HG03196 (cell line): ENCODE data around the gene MAP3K2.

Source experiments
- ATAC-seq: cut with Tn5 transposase; IDR thresholded peaks from one replicate; pipeline ENCODE4 v1.9.1; 2021; ENCODE audit not compliant: unreplicated experiment

MAP3K2 gene

DNA sequence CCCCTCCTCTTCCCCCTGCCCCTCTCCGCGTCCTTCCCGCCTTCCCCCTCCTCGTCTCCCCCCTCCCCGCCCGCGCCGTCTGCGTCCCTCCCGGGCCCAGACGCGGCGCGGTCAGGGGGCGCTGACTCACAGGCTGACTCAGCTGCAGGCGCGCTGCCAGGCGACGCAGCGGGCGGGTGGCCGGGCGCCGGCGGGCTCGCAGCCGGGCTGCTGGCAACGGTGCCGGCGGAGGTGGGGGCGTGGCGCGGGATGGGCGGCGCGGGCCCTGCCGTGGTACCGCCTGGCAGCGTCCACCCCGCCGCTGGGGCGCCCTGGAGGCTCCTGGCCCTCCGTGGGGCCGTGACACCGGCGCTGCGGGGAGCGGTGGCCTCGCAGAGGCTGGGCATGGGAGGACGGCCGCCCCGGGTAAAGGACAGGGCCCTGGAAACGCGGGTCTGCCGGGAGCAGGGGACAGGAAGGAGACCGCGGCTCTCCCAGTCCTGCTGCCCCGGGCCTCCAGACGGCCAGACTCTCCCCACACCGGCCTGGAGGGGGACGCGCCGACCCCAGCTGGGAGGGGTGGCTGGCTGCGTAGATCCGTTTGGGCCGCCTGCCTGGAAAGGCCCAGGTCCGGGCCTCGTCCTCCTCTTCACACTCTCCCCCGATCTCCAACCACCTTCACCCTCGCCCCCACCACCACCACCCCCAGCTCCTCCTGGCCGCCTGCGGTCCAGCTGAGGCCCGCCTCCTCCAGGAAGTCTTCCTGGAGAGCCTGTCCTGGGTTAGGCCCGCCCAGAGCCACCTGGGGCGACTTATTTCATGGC lies 20.4 kb upstream of the MAP3K2 start:
- ATAC-seq = peak; percentile 84

DNA sequence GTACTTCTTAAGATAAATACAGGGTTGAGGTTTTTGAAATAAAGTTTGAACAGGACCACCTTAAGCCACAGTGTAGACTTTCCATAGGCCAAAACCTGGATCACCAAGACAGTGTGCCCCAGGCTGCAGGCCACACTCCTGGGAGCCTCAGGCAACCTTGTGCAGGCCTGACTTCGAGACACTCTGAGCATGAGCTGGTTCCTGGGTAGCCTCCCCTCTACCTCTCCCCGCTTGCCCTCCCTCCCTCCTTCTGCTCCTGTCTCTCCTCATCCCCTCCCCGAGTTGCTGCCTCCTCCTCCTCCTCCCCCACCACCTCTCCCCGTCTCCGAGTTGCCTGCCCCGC lies 19.9 kb upstream of the MAP3K2 start:
- ATAC-seq = peak; percentile 16

DNA sequence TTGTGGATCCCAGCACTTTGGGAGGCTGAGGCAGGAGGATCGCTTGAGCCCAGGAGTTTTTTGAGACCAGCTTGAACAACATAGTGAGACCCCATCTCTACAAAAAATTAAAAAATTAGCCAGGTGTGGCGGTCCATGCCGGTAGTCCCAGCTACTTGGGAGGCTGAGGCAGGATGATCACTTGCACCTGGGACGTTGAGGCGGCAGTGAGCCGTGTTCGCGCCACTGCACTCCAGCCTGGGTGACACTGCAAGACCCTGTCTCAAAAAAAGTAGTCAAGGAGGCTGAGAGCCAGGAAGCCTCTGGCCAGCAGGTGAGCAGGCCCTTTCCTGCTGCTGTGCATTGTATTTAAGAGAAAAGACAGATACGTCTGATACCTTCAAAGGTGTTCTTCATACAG lies 19.3 kb upstream of the MAP3K2 start:
- no peak for ATAC-seq

DNA sequence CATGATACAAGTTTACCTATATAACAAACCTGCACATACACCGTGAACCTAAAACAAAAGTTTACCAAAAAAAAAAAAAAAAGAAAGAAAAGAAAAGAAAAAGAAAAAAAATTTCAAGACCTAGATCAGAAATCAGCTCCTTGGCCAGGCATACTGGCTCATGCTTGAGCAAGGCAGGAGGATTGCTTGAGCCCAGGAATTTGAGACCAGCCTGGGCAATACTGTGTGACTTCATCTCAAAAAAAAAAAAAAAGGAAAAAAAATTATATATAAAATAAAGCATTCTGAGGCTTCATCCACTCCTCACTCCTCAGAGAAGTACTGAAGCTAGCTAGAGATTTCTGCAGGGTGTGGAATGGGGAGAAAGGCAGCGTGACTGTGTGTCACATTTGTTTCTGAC lies 18.7 kb upstream of the MAP3K2 start:
- ATAC-seq = no peak

DNA sequence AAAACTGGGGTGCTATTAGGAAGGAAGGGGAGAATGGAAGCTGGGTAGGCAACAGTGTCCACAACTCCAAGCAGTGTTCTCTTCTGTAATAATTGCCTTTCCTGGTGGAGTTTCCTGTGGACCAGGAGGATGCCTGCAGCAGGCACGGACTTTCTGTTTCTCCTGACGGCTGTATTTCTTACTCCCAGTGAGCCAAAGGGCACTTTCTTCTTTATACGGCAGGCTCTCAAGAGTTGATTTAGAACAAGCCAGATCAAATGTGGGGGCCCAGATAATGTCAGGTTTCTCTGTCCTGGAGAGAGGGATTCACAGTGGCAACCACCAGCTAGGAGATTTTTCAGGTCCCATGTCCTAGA lies 17.5 kb upstream of the MAP3K2 start:
- no peak for ATAC-seq

GRCh38 chr2:127404466-127405254 lies 16.9 kb upstream of the MAP3K2 start:
- no peak for ATAC-seq

DNA sequence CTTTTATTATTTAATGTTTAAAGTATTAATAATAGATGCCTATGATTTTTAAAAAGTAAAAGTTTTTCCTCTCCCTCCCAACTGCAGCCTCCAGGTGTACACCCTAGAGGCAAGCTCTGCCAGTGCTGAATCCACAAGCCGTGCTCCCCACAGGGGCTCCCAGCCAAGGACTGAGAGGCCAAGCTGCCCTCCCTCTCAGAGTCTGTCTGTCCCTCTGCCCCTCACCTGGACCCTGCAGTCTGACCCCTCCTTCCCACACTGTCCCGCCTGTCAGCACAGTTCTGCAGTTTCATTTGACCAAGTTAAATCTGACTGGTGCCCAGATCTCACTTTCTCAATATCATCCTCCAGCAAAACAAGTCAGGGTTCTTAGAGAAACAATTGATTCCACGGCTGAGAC lies 15.7 kb upstream of the MAP3K2 start:
- ATAC-seq = no peak

DNA sequence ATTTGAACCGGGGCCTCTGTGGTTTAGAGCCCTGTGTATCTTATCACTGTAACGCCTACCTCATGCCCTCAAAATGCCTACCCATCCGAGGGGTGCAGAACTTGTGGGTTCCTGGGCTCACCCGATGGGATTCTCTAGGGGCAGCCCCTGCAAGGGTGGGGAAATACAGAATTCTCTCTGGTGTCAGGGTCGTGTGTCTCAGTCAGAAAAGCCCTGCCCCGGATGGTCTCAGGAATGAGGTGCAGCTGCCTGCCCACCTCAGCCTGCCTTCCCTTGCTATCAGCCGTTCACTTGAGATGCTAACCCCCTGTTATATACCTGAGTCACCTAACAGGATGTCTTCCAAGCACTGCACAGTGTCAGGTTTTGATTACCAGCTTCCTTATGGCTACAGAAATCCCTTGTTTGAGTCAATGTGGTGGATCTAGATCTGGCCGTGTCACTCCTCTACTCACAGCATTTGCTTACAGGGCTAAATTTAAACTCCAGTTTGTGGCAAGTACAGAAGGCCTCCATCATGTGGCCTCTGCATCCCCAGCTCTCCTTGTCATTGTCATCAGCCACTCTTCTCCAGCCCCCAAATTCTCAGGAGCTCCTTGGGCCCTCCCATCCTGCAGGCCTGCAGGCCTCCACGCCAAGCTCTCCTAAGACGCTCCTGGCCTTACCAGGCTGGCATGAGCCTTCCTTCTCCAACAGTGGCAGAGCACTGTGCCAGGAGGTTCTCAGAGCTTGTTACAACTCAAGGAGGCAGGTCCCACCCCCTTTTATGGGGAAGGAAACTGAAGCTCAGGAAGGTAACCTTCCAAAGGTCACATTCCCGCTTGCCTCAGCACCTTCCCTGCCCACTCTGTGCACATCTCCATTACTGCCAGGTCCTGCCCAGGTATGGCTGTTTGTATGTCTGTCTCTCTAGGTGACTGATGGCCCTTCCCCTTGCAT lies 14.3 kb upstream of the MAP3K2 start:
- no peak for ATAC-seq

DNA sequence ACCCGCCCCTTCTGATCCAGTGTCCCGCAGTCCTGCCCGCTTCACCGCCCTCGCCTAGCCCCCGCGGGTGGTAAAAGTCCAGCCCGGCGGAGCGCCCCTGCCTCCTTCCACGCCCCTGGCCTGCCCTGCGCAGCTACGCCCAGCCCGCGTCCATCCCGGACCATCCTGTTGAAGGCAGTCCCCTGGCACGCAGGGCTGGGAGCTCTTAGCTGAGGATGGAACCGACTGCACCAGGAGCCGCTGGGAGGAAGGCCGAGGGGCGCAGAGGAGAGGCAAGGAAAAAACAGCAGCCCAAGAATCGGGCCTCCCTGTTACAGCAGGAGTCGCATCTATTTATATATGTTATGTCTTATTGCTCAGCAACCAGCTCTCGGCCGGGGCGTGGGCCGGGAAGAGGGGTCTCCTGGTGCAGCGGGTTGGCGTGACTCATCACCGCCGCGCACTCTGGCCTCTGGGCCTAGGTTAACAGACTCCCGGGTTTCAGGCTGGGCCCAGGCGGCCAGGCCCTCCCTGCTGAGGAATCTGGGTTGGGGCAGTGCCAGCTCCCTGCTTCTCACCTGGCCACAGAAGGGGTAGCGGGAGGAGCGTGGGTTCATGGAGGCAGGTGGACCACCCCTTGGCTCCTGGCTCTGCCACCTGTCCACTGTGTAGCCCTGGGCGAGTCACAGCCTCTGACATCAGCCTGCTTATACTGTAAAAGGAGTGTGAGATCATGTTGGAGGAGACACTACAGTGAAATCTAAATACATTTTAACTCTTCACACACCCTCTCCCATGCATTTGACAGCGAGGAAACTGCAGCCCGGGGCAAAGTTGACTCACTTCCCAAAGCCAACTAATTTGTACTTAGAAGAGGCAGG lies 13.4 kb upstream of the MAP3K2 start:
- ATAC-seq = no peak

GRCh38 chr2:127400533-127400896 lies 12.7 kb upstream of the MAP3K2 start:
- no peak for ATAC-seq

GRCh38 chr2:127398239-127398590 lies 10.4 kb upstream of the MAP3K2 start:
- peak; percentile 95 for ATAC-seq

- no peak for ATAC-seq
Observed at GRCh38 chr2:127397568-127398238, 9.9 kb upstream of the MAP3K2 start.

DNA sequence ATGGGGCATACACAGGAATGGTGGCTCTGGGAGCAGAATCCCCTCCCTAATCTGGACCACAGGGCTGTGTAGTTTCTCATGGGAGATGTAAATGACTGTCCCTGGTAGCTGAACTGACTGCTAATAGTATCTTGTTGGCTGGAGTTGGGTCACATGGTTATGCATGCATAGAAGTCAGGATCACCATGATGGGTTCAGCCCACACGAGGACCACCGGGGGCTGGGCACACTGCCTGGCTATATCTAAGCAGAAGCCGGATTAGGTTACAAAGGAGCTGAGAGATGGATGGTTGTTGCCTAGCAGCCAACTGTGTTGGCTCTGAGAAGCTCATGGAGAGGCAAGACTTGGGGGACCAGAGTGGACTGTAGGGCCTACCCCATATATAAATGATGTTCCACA lies 6.7 kb upstream of the MAP3K2 start:
- ATAC-seq = no peak

DNA sequence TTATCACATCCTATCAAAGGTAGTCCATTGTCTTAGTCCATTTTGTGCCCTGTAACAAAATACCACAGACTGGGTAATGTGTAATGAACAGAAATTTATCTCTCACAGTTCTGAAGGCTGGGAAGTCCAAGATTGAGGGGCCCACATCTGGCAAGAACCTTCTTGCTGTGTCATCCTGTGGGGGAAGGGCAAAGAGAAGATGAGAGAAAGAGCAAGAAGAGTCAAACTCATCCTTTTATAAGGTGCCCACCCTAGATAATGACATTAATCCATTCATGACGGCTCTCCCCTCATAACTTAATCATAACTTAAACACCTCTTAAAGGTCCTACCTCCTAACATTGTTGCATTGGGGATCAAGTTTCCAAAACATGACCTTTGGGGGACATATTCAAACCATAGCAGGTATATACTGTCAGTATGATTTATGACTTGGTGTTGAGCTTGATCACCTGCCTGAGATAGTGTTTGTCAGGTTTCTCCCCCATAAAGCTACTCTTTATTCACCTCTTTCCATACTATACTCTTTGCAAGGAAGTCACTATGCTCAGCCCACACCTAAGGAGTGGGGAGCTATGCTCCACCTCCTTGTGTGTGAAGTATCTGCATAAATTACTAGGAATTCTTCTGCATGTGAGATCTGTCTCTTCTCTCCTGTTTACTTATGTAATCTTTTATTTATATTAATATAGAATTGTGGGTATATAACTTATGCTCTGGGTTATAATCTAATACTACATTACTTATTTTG lies 5.2 kb upstream of the MAP3K2 start:
- no peak for ATAC-seq

GRCh38 chr2:127392133-127392827 lies 4.5 kb upstream of the MAP3K2 start:
- no peak for ATAC-seq

DNA sequence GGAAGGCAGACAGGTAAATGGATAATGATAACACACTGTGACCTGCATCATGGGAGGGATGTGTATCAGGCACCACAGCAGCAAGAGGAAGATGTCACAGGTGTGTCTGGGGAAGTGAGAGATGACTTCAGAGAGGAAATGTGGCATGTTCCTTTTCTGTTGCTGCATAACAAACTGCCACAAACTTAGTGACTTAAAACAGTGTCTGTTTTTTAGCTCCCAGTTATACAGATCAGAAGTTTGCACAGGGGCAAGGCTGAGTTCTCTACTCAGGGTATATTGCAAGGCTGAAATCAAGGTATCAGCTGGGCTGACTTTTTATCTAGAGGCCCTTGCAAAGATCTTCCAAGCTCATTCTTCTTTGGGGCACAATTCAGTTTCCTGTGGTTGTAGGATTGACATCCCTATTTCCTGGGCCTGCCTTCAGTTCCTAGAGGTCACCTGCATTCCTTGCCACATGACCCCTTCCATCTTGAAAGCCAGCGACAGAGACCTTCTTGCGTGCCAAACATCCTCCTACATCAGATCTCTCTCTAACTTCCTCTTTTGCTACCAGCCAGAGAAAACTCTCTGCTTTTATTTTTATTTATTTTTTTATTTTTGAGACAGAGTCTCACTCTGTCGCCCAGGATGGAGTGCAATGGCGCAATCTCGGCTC lies 2.1 kb upstream of the MAP3K2 start:
- no peak for ATAC-seq

DNA sequence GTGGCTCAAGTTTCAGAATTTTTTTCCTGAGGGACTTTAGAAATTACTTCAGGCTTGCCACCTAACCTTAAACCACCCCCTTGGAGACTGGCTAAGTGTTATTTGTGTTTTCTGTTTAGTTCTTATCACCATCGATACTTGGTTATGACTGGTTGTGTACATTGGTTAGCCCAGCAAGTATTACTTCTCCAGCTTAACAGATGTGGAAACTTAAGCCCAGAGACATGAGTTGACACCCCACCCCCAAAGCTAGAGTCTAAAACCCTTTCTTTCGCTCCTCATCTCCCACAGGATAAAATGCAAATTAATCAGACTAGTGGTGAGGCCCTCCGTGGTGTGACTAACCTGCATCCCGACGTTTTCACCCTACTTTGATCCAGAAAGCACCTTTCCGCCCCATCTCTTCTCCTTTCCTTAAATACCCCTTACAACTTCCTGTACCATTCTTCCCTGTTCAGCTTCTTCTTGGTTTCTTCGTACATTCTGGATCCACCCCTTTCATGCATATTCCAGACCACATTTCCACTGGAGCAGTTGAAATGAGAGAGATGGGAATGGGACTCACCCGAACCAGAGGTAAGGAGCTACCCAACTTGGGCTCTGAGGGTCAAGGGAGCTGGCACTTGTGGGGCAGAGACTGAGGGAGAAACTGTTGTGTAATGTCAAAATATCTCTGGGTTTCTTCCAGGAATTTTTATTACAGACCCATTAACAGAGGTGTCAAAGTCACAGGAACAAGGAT lies 819 bp upstream of the MAP3K2 start:
- ATAC-seq = peak; percentile 12
